GM18868 (cell line): ENCODE data around the gene CKLF.

ENCODE experiments used
- ATAC-seq: cut with Tn5 transposase; IDR thresholded peaks from one replicate; pipeline ENCODE4 v1.9.1; 2021; ENCODE audit warnings: mild to moderate bottlenecking, moderate library complexity; ENCODE audit not compliant: unreplicated experiment

Gene CKLF

GRCh38 chr16:66614161-66614802, 61.9 kb downstream of the CKLF start:
- no peak for ATAC-seq
